HG03354 (cell line): ENCODE measurements around the gene WDR75.

Experiments used
- ATAC-seq: cut with Tn5 transposase; IDR thresholded peaks from one replicate; pipeline ENCODE4 v1.9.1; 2021; ENCODE audit warnings: mild to moderate bottlenecking; ENCODE audit not compliant: unreplicated experiment, poor library complexity, severe bottlenecking

The WDR75 gene

DNA sequence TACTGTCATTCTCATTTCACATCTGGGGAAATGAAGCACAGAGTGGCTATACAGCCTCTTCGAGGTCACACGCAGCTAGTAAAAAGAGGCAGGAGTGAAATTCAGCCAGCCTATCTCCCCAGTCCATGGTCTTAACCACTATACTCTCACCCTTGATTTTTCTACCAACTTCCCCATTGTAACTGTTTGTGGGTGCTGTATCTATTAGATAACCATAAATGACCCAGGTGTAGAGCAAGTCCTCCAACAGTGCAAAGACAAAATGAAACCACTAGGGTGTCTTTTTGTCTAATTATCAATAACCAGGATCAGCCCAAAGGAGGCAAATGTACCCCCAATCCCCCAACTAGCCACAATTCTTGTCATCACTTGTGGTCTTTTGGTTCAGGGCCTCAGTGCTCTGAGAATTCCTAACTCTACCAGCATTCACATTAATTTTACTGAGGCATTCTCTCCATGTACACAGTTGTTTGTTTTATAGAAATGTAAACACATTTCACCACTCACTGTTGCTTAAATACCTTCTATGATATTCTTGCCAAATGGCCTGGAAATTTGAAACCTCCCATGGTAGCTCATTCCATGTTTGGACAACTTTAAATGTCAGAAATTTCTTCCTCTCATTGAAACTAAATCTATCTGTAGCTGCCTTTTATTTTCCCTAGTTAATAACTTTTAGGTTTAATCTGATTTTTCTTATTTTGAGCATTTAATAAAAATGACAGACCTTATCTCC, 80.6 kb downstream of the WDR75 start:
- peak; percentile 54 for ATAC-seq

DNA sequence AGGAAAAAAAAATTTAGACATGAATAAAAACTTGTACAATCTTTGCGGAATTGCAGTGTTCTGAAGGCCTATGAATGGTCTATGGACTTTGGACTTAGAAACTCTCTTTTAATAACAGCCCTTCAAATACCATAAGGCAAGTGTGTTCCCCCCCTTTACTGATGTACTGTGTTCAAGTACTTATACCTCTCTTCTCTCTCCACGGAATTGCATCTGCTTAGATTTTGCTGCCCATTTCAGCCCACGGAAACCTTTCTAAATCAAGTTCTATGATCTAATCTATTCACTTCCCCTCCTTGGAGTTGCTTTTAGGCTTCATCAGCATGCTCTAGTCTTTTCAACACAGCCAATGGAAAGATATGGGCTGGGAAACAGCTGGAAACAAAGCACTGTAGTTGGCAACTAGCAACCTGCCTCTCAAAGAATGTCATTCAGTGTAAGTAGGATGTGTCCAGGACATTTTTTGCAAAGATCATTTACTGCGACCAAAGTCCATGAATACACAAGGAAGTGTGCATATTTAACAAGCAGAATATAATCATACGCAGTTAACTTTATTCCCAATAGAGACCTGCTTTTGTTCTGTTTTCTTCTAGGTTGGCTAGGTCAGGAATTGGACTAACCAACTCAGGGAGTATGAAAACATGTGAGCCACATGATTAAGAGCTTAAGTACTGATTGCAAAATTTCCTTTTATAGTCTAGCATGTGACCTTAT, 81.3 kb downstream of the WDR75 start:
- ATAC-seq = no peak

DNA sequence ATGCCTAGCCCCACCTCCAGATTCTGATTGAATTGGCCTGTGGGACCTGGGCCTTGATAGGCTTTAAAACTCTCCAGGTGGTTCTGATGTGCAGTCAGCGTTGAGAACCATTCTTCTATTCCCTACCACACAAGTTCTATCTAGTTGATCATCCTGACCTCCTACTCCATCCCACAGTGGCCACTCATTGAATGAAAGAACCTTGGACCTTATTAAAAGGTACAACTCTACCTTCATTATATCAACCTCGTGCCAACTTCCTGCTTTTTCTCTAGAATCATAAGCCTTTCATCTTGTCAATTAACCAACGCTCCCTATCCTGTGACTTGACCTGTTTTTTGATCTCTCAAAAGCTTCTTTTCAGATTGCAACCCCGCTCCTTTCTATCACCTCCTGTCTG, 83.5 kb downstream of the WDR75 start:
- ATAC-seq = no peak
